GM21390 (cell line): Measurements from ENCODE around the gene GPR119.
"Not testable (repeated sequence)": the region's sequence is repeated elsewhere in the genome, so short reads cannot be mapped to it uniquely, and the experiment has no call there.

Experiments
- ATAC-seq: cut with Tn5 transposase; IDR thresholded peaks from one replicate; pipeline ENCODE4 v1.9.1; 2021; ENCODE audit not compliant: unreplicated experiment

GPR119 gene

DNA sequence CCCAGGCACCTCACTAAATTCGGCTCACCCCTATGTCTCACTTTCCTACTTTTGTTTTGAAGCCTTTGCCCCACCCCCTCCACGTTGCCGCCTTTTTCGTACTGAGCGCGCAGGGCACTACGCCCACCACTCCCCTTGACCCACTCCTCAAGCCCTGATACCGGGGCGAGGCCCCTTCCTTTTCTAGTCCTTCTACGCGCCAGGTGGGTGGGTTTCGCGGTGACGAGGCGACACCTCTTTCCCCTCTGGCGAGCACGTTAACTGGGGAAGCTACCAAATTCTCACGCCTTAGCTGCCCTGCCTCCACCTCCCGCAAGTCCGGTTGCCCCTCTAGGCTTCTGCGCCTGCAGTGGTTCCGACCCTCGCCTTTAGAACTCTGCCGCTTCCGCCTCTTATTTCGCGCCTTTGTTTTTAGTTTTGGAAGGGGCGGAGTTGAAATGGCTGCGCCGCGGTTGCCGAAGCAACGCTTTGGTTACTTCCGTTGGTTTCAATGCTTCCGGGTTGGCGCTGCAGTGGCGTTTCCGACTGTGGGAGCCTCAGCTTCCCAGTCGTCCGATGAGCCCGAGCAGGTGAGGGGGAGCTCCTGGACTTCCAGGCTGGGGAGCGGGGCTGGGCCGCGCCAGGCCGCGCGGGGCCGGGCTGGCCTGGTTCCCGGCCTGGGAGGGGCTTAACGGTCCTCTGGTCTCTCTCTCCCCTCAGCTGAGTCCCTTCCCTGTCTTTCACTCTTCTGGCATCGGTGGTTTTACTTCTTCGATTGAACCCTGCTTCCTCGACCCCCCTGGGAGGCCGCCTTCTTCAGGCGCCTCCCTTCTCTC lies 45.9 kb downstream of the GPR119 start, which contains the start of gene SLC25A14:
SLC25A14 (plus strand) TSS at position 512 of the 815 bp plus-strand sequence. CDS start 360 bp downstream, outside the sequence.
- ATAC-seq: peak; percentile 97

GRCh38 chrX:130338869-130339268 lies 46.6 kb downstream of the GPR119 start:
- not testable (repeated sequence) for ATAC-seq

DNA sequence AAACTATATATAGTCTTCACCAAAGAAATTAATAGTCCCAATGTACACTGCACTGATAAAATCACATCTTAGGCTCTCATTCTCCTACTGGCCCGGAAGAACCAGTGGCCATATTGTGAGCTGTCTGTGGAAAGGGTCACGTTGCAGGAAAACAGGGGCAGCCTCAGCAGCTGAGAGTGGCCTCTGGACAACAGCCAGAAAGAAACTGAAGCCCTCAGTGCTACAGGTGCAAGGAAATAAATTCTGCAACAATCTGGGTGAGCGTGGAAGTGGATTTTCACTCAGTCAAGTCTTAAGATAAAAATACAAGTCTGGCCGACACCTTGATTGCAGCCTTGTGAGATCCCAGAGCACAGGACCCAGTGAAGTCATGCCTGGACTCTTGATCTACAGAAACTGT lies 48.9 kb downstream of the GPR119 start:
- ATAC-seq: no peak
